Activated CD4-positive, alpha-beta T cell treated with anti-CD3 and anti-CD28 coated beads, Interleukin-2, amount 10 ng/mL, durations not matched to agents 24 days and 14 days (primary cell): ENCODE measurements around the gene LRRD1. TPM values are rescaled to one million over a fixed set of nuclear protein-coding genes. Genes with fewer than 3 reads are reported as not detected.
A peak's percentile ranks its signal among the peaks of the same experiment; 100 is the strongest.
"Not testable (repeated sequence)": the region's sequence is repeated elsewhere in the genome, so short reads cannot be mapped to it uniquely, and the experiment has no call there.

Experiments
- DNase-seq: peaks from one replicate; pipeline ENCODE4 v3.0.0; 2022
- H3K27ac Mint-ChIP-seq: one replicate; pipeline ENCODE4 v1.8.0; 2022; ENCODE audit warnings: mild to moderate bottlenecking, mixed read lengths
- H3K27me3 Mint-ChIP-seq: one replicate; pipeline ENCODE4 v1.8.0; 2022; ENCODE audit warnings: mixed read lengths
- H3K36me3 Mint-ChIP-seq: one replicate; pipeline ENCODE4 v1.8.0; 2022; ENCODE audit warnings: low read depth, mild to moderate bottlenecking, mixed read lengths
- H3K4me1 Mint-ChIP-seq: one replicate; pipeline ENCODE4 v1.8.0; 2021; ENCODE audit warnings: mixed read lengths
- H3K4me3 Mint-ChIP-seq: one replicate; pipeline ENCODE4 v1.8.0; 2022; ENCODE audit warnings: mild to moderate bottlenecking, moderate library complexity, mixed read lengths
- H3K9me3 Mint-ChIP-seq: one replicate; pipeline ENCODE4 v1.8.0; 2021; ENCODE audit warnings: mixed read lengths
- intact Hi-C: fragments of 100-400 bp; cut with micrococcal nuclease; formaldehyde crosslinking; loops from one replicate; pipeline ENCODE4 v1.15.1; 2023
- total RNA-seq: library from RNA; stranded (reverse); gene quantifications from 2 replicates; pipeline ENCODE4 v1.2.3, GENCODE V29; 2022

LRRD1 gene
- total RNA-seq, 1 donor from 2014 or later, result not detected

- Mint-ChIP-seq H3K36me3 (no peaks in the 10 kb centered on the region), H3K27me3 (peaks cover 26% of the 10 kb centered on the region), H3K4me3 (no peak overlapping the region), H3K27ac (no peak overlapping the region), H3K4me1 (peaks cover 3% of the 10 kb centered on the region), H3K9me3 (no peaks in the 10 kb centered on the region)
- DNase-seq, result no peak
- intact Hi-C loops, result no loop called here
Observed at GRCh38 chr7:92158660-92159575, 20.0 kb downstream of the LRRD1 start.

DNA sequence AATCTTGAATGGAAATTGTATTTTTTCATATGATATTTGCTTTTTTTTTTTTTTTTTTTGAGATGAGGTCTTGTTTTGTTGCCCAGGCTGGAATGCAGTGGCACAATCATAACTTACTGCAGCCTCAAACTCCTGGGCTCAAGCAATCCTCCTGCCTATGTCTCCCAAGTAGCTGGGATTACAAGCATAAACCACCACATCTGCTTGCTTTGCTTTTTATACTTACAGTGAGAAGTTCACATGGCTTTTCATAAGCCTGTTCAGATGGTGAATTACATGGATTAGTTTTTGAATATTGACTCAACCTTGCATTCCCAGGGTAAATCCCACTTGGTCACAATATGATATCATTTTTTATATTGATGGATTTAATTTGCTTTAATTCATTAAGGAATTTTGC lies 22.0 kb downstream of the LRRD1 start:
- no peaks in the 10 kb centered on the region for H3K36me3 Mint-ChIP-seq
- H3K27ac Mint-ChIP-seq, result no peak overlapping the region
- H3K9me3 Mint-ChIP-seq, result no peaks in the 10 kb centered on the region
- intact Hi-C loops, result no loop called here
- DNase-seq, result no peak
- H3K4me1 Mint-ChIP-seq, result peaks cover 3% of the 10 kb centered on the region
- no peak overlapping the region for H3K4me3 Mint-ChIP-seq
- peaks cover 19% of the 10 kb centered on the region for H3K27me3 Mint-ChIP-seq

GRCh38 chr7:92155108-92155739 lies 23.7 kb downstream of the LRRD1 start:
- Mint-ChIP-seq H3K9me3 (no peaks in the 10 kb centered on the region), H3K4me1 (peaks cover 3% of the 10 kb centered on the region), H3K4me3 (no peak overlapping the region), H3K27ac (no peak overlapping the region), H3K27me3 (peaks cover 8% of the 10 kb centered on the region), H3K36me3 (no peaks in the 10 kb centered on the region)
- intact Hi-C loops, result no loop called here
- DNase-seq, result no peak

DNA sequence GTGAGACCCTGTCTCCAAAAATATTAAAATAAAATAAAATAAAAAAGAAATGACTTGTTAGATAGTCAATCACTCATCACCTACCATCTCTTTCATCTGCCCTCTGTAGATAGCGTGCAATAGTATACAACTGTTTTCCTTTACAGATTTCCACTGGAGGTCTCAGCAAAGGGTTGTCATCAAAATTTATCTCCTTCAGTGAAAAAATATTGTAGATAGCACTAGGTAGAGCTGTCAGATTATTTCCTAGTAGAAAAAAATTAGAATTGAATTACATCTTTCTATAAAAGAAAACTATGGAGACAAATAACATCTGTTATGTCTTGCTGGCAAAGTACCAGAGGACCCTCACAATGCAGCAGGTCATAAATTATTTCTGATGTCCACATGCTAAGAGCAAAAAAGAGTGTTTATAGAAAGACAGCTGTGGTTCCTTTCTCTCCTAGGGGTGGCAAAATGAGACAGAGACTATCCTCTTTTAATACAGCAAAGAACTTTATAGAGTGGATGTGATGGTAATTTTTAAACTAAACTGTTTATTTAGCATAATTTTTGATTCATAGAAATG lies 28.4 kb downstream of the LRRD1 start:
- H3K27ac Mint-ChIP-seq, result no peak overlapping the region
- H3K27me3 Mint-ChIP-seq, result peaks cover 2% of the 10 kb centered on the region
- no peak overlapping the region for H3K4me3 Mint-ChIP-seq
- H3K9me3 Mint-ChIP-seq, result no peaks in the 10 kb centered on the region
- H3K36me3 Mint-ChIP-seq, result no peaks in the 10 kb centered on the region
- intact Hi-C loops, result no loop called here
- no peak for DNase-seq
- H3K4me1 Mint-ChIP-seq, result no peaks in the 10 kb centered on the region

GRCh38 chr7:92149736-92150239 lies 29.2 kb downstream of the LRRD1 start:
- Mint-ChIP-seq H3K27me3 (peaks cover under 1% of the 10 kb centered on the region), H3K9me3 (no peaks in the 10 kb centered on the region), H3K27ac (no peak overlapping the region), H3K36me3 (no peaks in the 10 kb centered on the region), H3K4me3 (no peak overlapping the region), H3K4me1 (no peaks in the 10 kb centered on the region)
- intact Hi-C loops, result no loop called here
- no peak for DNase-seq

DNA sequence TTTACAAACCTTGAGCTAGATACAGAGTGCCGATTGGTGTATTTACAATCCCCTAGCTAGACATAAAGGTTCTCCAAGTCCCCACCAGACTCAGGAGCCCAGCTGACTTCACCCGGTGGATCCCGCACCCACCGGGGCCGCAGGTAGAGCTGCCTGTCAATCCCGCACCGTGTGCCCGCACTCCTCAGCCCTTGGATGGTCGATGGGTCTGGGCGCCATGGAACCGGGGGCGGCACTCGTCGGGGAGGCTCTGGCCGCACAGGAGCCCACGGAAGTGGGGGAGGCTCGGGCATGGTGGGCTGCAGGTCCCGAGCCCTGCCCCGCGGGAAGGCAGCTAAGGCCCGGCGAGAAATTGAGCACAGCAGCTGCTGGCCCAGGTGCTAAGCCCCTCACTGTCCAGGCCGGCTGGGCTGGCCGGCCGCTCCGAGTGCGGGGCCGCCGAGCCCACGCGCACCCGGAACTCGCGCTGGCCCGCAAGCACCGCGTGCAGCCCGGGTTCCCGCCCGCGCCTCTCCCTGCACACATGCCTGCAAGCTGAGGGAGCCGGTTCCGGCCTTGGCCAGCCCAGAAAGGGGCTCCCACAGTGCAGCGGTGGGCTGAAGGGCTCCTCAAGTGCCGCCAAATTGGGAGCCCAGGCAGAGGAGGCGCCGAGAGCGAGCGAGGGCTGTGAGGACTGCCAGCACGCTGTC lies 35.6 kb downstream of the LRRD1 start:
- H3K9me3 Mint-ChIP-seq, intact Hi-C loops, H3K4me3 Mint-ChIP-seq, H3K36me3 Mint-ChIP-seq, DNase-seq, H3K4me1 Mint-ChIP-seq, H3K27ac Mint-ChIP-seq, H3K27me3 Mint-ChIP-seq: not testable (repeated sequence)

GRCh38 chr7:92142791-92143190 lies 36.2 kb downstream of the LRRD1 start:
- H3K9me3 Mint-ChIP-seq, H3K27ac Mint-ChIP-seq, H3K36me3 Mint-ChIP-seq, H3K4me1 Mint-ChIP-seq, H3K27me3 Mint-ChIP-seq, intact Hi-C loops, DNase-seq, H3K4me3 Mint-ChIP-seq: not testable (repeated sequence)

GRCh38 chr7:92141161-92141560 lies 37.8 kb downstream of the LRRD1 start:
- intact Hi-C loops, result no loop called here
- Mint-ChIP-seq H3K36me3 (no peaks in the 10 kb centered on the region), H3K27me3 (peaks cover 3% of the 10 kb centered on the region), H3K4me3 (no peak overlapping the region), H3K9me3 (peaks cover 3% of the 10 kb centered on the region), H3K27ac (no peak overlapping the region), H3K4me1 (peaks cover 3% of the 10 kb centered on the region)
- DNase-seq, result no peak

DNA sequence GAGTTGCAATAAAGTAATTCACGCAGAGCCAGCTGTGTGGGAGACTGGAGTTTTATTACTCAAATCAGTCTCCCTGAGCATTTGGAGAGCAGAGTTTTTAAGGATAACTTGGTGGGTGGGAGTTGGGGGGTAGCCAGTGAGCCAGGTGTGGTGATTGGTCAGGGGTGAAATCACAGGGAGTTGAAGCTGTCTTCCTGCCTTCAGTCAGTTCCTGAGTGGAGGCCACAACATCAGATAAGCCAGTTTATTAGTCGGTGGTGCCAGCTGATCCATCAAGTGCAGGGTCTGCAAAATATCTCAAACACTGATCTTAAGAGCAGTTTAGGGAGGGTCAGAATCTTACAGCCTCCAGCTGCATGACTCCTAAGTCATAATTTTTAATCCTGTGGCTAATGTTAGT lies 41.4 kb downstream of the LRRD1 start:
- intact Hi-C loops, result no loop called here
- Mint-ChIP-seq H3K27me3 (peaks cover 3% of the 10 kb centered on the region), H3K4me1 (peaks cover 21% of the 10 kb centered on the region), H3K36me3 (peaks cover 2% of the 10 kb centered on the region), H3K4me3 (no peak overlapping the region), H3K9me3 (peaks cover 3% of the 10 kb centered on the region), H3K27ac (no peak overlapping the region)
- no peak for DNase-seq

DNA sequence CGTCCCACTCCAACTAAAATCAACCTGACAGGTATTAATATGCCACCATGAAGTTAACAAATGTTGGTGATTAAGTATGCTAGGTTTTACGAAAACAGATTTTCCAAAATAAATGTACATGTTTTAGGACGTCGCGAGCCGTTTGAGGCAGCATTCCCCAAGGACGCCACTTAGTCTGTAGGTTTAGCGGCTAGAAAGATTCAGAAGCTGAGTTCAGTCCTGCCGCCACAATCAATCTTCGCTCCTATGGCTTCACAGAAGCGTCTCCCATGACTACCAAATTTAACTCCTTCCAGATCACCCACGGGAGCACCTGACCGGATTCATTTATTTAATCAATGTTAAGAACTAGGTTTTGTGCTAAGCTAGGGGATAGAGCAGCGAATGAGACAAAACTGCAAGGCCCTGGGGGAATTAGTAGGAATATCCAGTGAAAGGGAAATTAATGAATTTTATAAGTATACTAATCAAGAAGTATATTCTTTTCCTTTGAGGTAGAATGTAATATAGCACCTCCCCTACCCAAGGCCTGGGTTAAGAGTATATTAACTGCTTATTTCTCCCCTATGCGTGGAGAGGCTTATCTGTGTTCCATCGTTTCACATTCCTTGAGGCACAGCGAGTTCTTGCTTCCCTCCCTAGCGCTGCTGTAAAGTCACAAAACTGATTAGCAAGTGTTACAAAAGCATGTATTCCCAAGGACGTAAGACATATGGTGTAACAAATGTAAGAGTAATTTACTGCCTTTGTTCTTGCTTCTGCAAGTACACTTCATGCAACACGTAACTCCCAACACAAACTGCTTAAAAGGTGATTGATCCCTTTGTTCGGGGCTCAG lies 43.7 kb downstream of the LRRD1 start:
- Mint-ChIP-seq H3K36me3 (peaks cover 14% of the 10 kb centered on the region), H3K27me3 (no peaks in the 10 kb centered on the region), H3K27ac (peak overlapping the region; percentile 100), H3K9me3 (peaks cover 3% of the 10 kb centered on the region), H3K4me3 (peak overlapping the region; percentile 95), H3K4me1 (peaks cover 36% of the 10 kb centered on the region)
- intact Hi-C loops, result loop anchor here (2.0 kb wide), 2 partner anchors 44 to 254 kb away; partner anchors contain the start of genes LRRD1 and MTERF1
- no peak for DNase-seq

- intact Hi-C loops, result loop anchor here (1.0 to 5.0 kb wide), 8 partner anchors 44 to 983 kb away; partner anchors contain the start of genes AKAP9, CDK6, GATAD1 and LRRD1
- Mint-ChIP-seq H3K4me3 (peak within 1 kb of the TSS; percentile 95), H3K9me3 (peaks cover 3% of the 10 kb centered on the region), H3K4me1 (peaks cover 40% of the 10 kb centered on the region), H3K27ac (peak within 1 kb of the TSS; percentile 100), H3K27me3 (no peaks in the 10 kb centered on the region), H3K36me3 (peaks cover 18% of the 10 kb centered on the region)
- peak; percentile 99 for DNase-seq
Observed at GRCh38 chr7:92134271-92135051, 44.5 kb downstream of the LRRD1 start, which contains the start of gene CYP51A1. Gene CYP51A1, minus strand, starts transcription at chr7:92134477. Its CDS starts 113 bp downstream, at chr7:92134364.

- peak; percentile 89 for DNase-seq
- peaks cover 2% of the 10 kb centered on the region for H3K9me3 Mint-ChIP-seq
- intact Hi-C loops, result loop anchor here (1.0 to 5.0 kb wide), 8 partner anchors 45 to 983 kb away; partner anchors contain the start of genes AKAP9, CDK6, GATAD1 and LRRD1
- H3K36me3 Mint-ChIP-seq, result peaks cover 19% of the 10 kb centered on the region
- H3K4me3 Mint-ChIP-seq, result peak overlapping the region; percentile 95
- peak overlapping the region; percentile 100 for H3K27ac Mint-ChIP-seq
- peaks cover 40% of the 10 kb centered on the region for H3K4me1 Mint-ChIP-seq
- no peaks in the 10 kb centered on the region for H3K27me3 Mint-ChIP-seq
Observed at GRCh38 chr7:92133737-92134270, 45.1 kb downstream of the LRRD1 start.
